ENCODE results near the gene HLA-F.

DNA sequence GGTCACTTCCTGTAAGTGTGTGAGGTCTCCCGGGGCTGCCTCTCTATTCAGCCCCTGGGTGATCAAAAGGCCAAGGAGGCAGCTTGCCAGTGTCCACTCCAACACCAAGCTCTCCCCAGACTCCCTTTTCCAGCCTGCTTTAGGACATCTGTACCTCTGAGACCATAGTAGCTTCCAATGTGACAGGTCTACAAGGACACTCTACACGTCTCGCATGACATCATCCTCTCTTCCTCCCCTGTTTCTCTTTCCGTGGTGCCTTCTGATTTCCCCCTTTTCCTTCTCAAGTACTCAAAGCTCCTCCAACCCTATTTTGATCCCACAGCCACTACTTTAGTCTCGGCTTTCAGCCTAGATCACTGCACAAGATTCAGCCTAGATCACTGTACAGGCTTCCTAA is 26.4 kb downstream of the HLA-F start:
- TF ChIP-seq, protein P1, sequence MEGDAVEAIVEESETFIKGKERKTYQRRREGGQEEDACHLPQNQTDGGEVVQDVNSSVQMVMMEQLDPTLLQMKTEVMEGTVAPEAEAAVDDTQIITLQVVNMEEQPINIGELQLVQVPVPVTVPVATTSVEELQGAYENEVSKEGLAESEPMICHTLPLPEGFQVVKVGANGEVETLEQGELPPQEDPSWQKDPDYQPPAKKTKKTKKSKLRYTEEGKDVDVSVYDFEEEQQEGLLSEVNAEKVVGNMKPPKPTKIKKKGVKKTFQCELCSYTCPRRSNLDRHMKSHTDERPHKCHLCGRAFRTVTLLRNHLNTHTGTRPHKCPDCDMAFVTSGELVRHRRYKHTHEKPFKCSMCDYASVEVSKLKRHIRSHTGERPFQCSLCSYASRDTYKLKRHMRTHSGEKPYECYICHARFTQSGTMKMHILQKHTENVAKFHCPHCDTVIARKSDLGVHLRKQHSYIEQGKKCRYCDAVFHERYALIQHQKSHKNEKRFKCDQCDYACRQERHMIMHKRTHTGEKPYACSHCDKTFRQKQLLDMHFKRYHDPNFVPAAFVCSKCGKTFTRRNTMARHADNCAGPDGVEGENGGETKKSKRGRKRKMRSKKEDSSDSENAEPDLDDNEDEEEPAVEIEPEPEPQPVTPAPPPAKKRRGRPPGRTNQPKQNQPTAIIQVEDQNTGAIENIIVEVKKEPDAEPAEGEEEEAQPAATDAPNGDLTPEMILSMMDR (IDR thresholded peaks at IDR 0.05): no peak
- no peak for TF ChIP-seq POLR2A (IDR thresholded peaks at IDR 0.05)

Measured in esophagus squamous epithelium (tissue), 4 donors.